HCT116 (cell line): ENCODE data around the gene MAPK8. TPM values are rescaled to one million over a fixed set of nuclear protein-coding genes. Genes with fewer than 3 reads are reported as not detected.

ENCODE experiments used
- ATAC-seq: fragments of 200-7000 bp; cut with Tn5 transposase; 2 replicates; pipeline ENCODE4 v1.9.1; 2020; ENCODE audit warnings: mild to moderate bottlenecking, moderate library complexity
- BruUV-seq: library from RNA; stranded (reverse); fragments of 400-500 nt; replicated peaks from 2 replicates; lab custom pipeline; 2021; lab: Mats Ljungman, UMichigan
- CTCF ChIA-PET: fragments of 300-600 bp; sonication (Branson Sonifier 250); formaldehyde crosslinking; loops from one replicate; lab custom pipeline; 2021; ENCODE audit warnings: antibody characterized with exemption; lab: Charles Lee
- POLR2A ChIA-PET: fragments of 300-600, 350-600 bp; sonication (Branson Sonifier 250); formaldehyde crosslinking; loops from one replicate; lab custom pipeline; 2021; ENCODE audit warnings: antibody characterized with exemption; lab: Charles Lee
- RAD21 ChIA-PET, 2 experiments: fragments of 300-600 bp; sonication (Branson Sonifier 250); formaldehyde crosslinking; loops; one replicate each; lab custom pipeline; 2023; ENCODE audit warnings: low total read pairs in 2 of 2; ENCODE audit not compliant: uncharacterized antibody in 2 of 2, unreplicated experiment in 2 of 2, low non-redundant PET in 1 of 2; lab: Charles Lee
- DNase-seq: peaks from one replicate; pipeline ENCODE4 v3.0.0-alpha.2; 2010; ENCODE audit warnings: low read depth, low spot score
- H2AFZ ChIP-seq: fragments of 200-600 bp; shearing (Covaris generic), sonication (generic); 2 replicates; pipeline ENCODE4 v1.6.1; 2017; ENCODE audit warnings: low read depth, mixed run types, mixed read lengths, antibody characterized with exemption, low read length; ENCODE audit not compliant: poor library complexity, severe bottlenecking
- H3K27ac ChIP-seq: 2 replicates; pipeline ENCODE4 v1.5.1; 2012; ENCODE audit warnings: low read depth, low read length
- H3K27me3 ChIP-seq: fragments of 200-600 bp; sonication (generic); 2 replicates; pipeline ENCODE4 v1.6.1; 2016; ENCODE audit warnings: mixed run types, low read length, mixed read lengths; ENCODE audit not compliant: insufficient read depth
- H3K36me3 ChIP-seq, 2 experiments: fragments of 200-500 bp in 1 of 2; fragments of 200-600 bp in 1 of 2; sonication (Bioruptor generic) in 1 of 2; sonication (generic) in 1 of 2; 2 replicates each; pipeline versions ENCODE4 v1.5.1 to v1.6.1; 2014 to 2016; ENCODE audit warnings: low read length in 2 of 2, inconsistent platforms in 1 of 2, mixed read lengths in 1 of 2, mixed run types in 1 of 2; ENCODE audit not compliant: insufficient read depth in 2 of 2, control insufficient read depth in 1 of 2
- H3K4me1 ChIP-seq, 2 experiments: fragments of 200-600 bp in 1 of 2; sonication (generic) in 1 of 2; 2 replicates each; pipeline versions ENCODE4 v1.5.1 to v1.6.1; 2012 to 2017; ENCODE audit warnings: low read length in 2 of 2, inconsistent platforms in 1 of 2, mild to moderate bottlenecking in 1 of 2, mixed read lengths in 1 of 2, mixed run types in 1 of 2, moderate library complexity in 1 of 2; ENCODE audit not compliant: insufficient read depth in 2 of 2, control insufficient read depth in 1 of 2
- H3K4me2 ChIP-seq: fragments of 200-600 bp; sonication (generic); 2 replicates; pipeline ENCODE4 v1.6.1; 2017; ENCODE audit warnings: mixed run types, low read length, mixed read lengths
- H3K4me3 ChIP-seq, 2 experiments: fragments of 200-600 bp in 1 of 2; sonication (generic) in 1 of 2; replicated peaks in 1 of 2; 2 replicates each; pipeline ENCODE4 v1.5.1; 2011 to 2016; ENCODE audit warnings: low read length in 2 of 2, control low read depth in 1 of 2, low read depth in 1 of 2, mild to moderate bottlenecking in 1 of 2, mixed read lengths in 1 of 2, mixed run types in 1 of 2
- H3K79me2 ChIP-seq: fragments of 200-600 bp; sonication (generic); 2 replicates; pipeline ENCODE4 v1.6.1; 2017; ENCODE audit warnings: mild to moderate bottlenecking, mixed run types, low read length, moderate library complexity, mixed read lengths; ENCODE audit not compliant: insufficient read depth
- H3K9ac ChIP-seq: fragments of 200-600 bp; sonication (generic); 2 replicates; pipeline ENCODE4 v1.6.1; 2016; ENCODE audit warnings: low read length, mixed read lengths
- H3K9me2 ChIP-seq: fragments of 200-600 bp; sonication (generic), shearing (Covaris generic); 2 replicates; pipeline ENCODE4 v1.6.1; 2017; ENCODE audit warnings: mixed run types, mild to moderate bottlenecking, moderate library complexity; ENCODE audit not compliant: insufficient read depth
- H3K9me3 ChIP-seq, 2 experiments: fragments of 200-500 bp in 1 of 2; fragments of 200-600 bp in 1 of 2; sonication (Bioruptor generic) in 1 of 2; sonication (generic) in 1 of 2; 2 replicates each; pipeline ENCODE4 v1.6.1; 2014 to 2017; ENCODE audit warnings: low read length in 2 of 2, mixed read lengths in 2 of 2, inconsistent platforms in 1 of 2, low read depth in 1 of 2, mild to moderate bottlenecking in 1 of 2, mixed run types in 1 of 2, moderate library complexity in 1 of 2; ENCODE audit not compliant: control insufficient read depth in 1 of 2, insufficient read depth in 1 of 2
- H4K20me1 ChIP-seq: fragments of 200-600 bp; sonication (generic), shearing (Covaris generic); 2 replicates; pipeline ENCODE4 v1.6.1; 2017; ENCODE audit warnings: mixed run types, mild to moderate bottlenecking, moderate library complexity; ENCODE audit not compliant: insufficient read depth
- ATF3 ChIP-seq: IDR thresholded peaks from 2 replicates; pipeline ENCODE4 v1.6.1; 2012
- CBX3 ChIP-seq: IDR thresholded peaks from 2 replicates; pipeline ENCODE4 v1.6.1; 2012; ENCODE audit warnings: low read depth
- CTCF ChIP-seq, 3 experiments: fragments of 200-600 bp in 1 of 3; sonication (generic) in 1 of 3; IDR thresholded peaks in 2 of 3; conservative IDR thresholded peaks in 1 of 3; 2 replicates each; pipeline ENCODE4 v1.5.1; 2012 to 2017; ENCODE audit warnings: low read depth in 2 of 3, low read length in 2 of 3, antibody characterized with exemption in 1 of 3, borderline replicate concordance in 1 of 3, control low read depth in 1 of 3, mild to moderate bottlenecking in 1 of 3, mixed read lengths in 1 of 3, mixed run types in 1 of 3, moderate library complexity in 1 of 3; ENCODE audit not compliant: insufficient read depth in 1 of 3
- EGR1 ChIP-seq: IDR thresholded peaks from 2 replicates; pipeline ENCODE4 v1.6.1; 2012; ENCODE audit warnings: low read depth
- ELF1 ChIP-seq: IDR thresholded peaks from 2 replicates; pipeline ENCODE4 v1.6.1; 2012; ENCODE audit warnings: low read depth, borderline replicate concordance
- EZH2phosphoT487 ChIP-seq: fragments of 200-600 bp; IDR thresholded peaks from 2 replicates; pipeline ENCODE4 v1.6.1; 2018; ENCODE audit warnings: antibody characterized with exemption, borderline replicate concordance
- FOSL1 ChIP-seq: IDR thresholded peaks from 2 replicates; pipeline ENCODE4 v1.6.1; 2012; ENCODE audit warnings: low read depth
- JUND ChIP-seq: IDR thresholded peaks from 2 replicates; pipeline ENCODE4 v1.6.1; 2012
- MAX ChIP-seq: IDR thresholded peaks from 2 replicates; pipeline ENCODE4 v1.6.1; 2012
- POLR2A ChIP-seq: IDR thresholded peaks from 2 replicates; pipeline ENCODE4 v1.7.0; 2011; ENCODE audit warnings: borderline replicate concordance; ENCODE audit not compliant: insufficient read depth, insufficient read length; ENCODE audit errors: extremely low read depth
- REST ChIP-seq: IDR thresholded peaks from 2 replicates; pipeline ENCODE4 v1.6.1; 2012; ENCODE audit warnings: low read depth
- SIN3A ChIP-seq: IDR thresholded peaks from 2 replicates; pipeline ENCODE4 v1.6.1; 2012; ENCODE audit warnings: low read depth
- SRF ChIP-seq: IDR thresholded peaks from 2 replicates; pipeline ENCODE4 v1.6.1; 2012; ENCODE audit warnings: low read depth
- TCF7L2 ChIP-seq: IDR thresholded peaks from 2 replicates; pipeline ENCODE4 v1.7.0; 2011; ENCODE audit warnings: borderline replicate concordance, inconsistent platforms; ENCODE audit not compliant: insufficient read depth, insufficient read length; ENCODE audit errors: extremely low read depth
- YY1 ChIP-seq: IDR thresholded peaks from 2 replicates; pipeline ENCODE4 v1.6.1; 2011; ENCODE audit warnings: low read length, low read depth, moderate library complexity, mild to moderate bottlenecking; ENCODE audit not compliant: insufficient replicate concordance; ENCODE audit errors: extremely low read depth
- ZFX ChIP-seq: fragments of 450-650 bp; IDR thresholded peaks from 2 replicates; pipeline ENCODE4 v1.6.1; 2017
- ZNF274 ChIP-seq: fragments of 200-500 bp; sonication (Bioruptor generic); IDR thresholded peaks from 2 replicates; pipeline ENCODE4 v1.6.1; 2014; ENCODE audit warnings: mild to moderate bottlenecking, low read depth, low read length, inconsistent platforms
- intact Hi-C: fragments of 100-400 bp; cut with micrococcal nuclease; formaldehyde crosslinking; loops from 2 replicates; pipeline ENCODE4 v1.10.0; 2022
- total RNA-seq: library from RNA; stranded (reverse); gene quantifications from one replicate; pipeline ENCODE4 v1.2.1, GENCODE V29; 2021; ENCODE audit not compliant: unreplicated experiment

MAPK8 gene
- total RNA-seq, 1 experiment from 2014 or later: 71.0 TPM

GRCh38 chr10:48447356-48448215 lies 141.1 kb downstream of the MAPK8 start:
- Histone ChIP-seq H3K27ac (no peak overlapping the region), H3K9ac (no peak overlapping the region), H3K9me2 (no peaks in the 10 kb centered on the region), H4K20me1 (no peaks in the 10 kb centered on the region), H3K27me3 (no peaks in the 10 kb centered on the region), H2AFZ (no peak overlapping the region), H3K36me3 (no peaks in the 10 kb centered on the region), H3K4me2 (no peak overlapping the region), H3K9me3 (no peaks in the 10 kb centered on the region), H3K79me2 (no peaks in the 10 kb centered on the region), H3K4me3 (no peak overlapping the region), H3K4me1 (no peaks in the 10 kb centered on the region; a peak in 1 of 4 replicates)
- DNase-seq: no peak
- TF ChIP-seq POLR2A (no peak), JUND (no peak), ZNF274 (no peak), SRF (no peak), YY1 (no peak), EZH2phosphoT487 (no peak), REST (no peak), EGR1 (no peak), MAX (no peak), FOSL1 (no peak), CBX3 (no peak), TCF7L2 (no peak), SIN3A (no peak), ATF3 (no peak), ZFX (no peak), ELF1 (no peak), CTCF (IDR thresholded peaks at IDR 0.05 in 2 of 3, conservative IDR thresholded peaks at IDR 0.05 in 1 of 3; ENCODE audit: borderline replicate concordance in 1 of 3, insufficient read depth in 1 of 3, low read depth in 2 of 3, low read length in 2 of 3) (no peak)
- intact Hi-C loops: no loop called here
- ChIA-PET CTCF (interaction anchor here (0.9 kb wide), 1 partner anchor 59 kb away, joined by 3 read pairs; no protein-coding TSS in a partner anchor), RAD21 (no interaction called here), POLR2A (no interaction called here)
- ATAC-seq: no peak
- no TSS peak for BruUV-seq
